Measurements from ENCODE around the gene POMC. TPM values are rescaled to one million over a fixed set of nuclear protein-coding genes. Genes with fewer than 3 reads are reported as not detected.

The POMC gene
- total and polyA plus RNA-seq, 2 of the 4 experiments (the other 2 are of a cell fraction), result 0.17 TPM; not detected in 1

GRCh38 chr2:25132299-25132635 is 36.1 kb downstream of the POMC start:
- H3K36me3 ChIP-seq (ENCODE audit: control insufficient read depth, insufficient read depth, low read length), result no peaks in the 10 kb centered on the region
- peak overlapping the region; percentile 27 for H2AFZ ChIP-seq (replicated peaks; ENCODE audit: low read length, poor library complexity)
- no CpG with 5 or more reads among the region's 9 CpGs for WGBS, 2 experiments (ENCODE audit: extremely low coverage in 2 of 2, insufficient read length in 1 of 2)
- H3K4me3 ChIP-seq (ENCODE audit: insufficient read depth, low read depth, low read length), result no peak overlapping the region
- no peak overlapping the region for H2BK20ac ChIP-seq (ENCODE audit: low read depth, low read length)
- H3K4me1 ChIP-seq (ENCODE audit: control insufficient read depth, insufficient read depth, low read length), result peaks cover 1% of the 10 kb centered on the region; the same call in 1 of the 2 replicates
- no peak overlapping the region for H2BK5ac ChIP-seq (ENCODE audit: low read depth, low read length, poor library complexity, severe bottlenecking)
- no peak overlapping the region for H3K4me2 ChIP-seq (ENCODE audit: low read depth, low read length)
- no peaks in the 10 kb centered on the region for H4K20me1 ChIP-seq (ENCODE audit: insufficient read depth, low read length)
- H4K5ac ChIP-seq (ENCODE audit: low read depth, low read length), result no peak overlapping the region
- no peak overlapping the region for H3K56ac ChIP-seq (ENCODE audit: extremely low read depth, insufficient read depth, low read length)
- no TSS peak for BruUV-seq (replicated peaks)
- intact Hi-C loops (cut with micrococcal nuclease) (no loop called here), dilution Hi-C loops (cut with HindIII; ENCODE audit: low sequenced_read_pairs, unreplicated experiment) (no loop called here), in situ Hi-C loops (cut with MboI; ENCODE audit: low sequenced_read_pairs) (loop anchor here (5.0 to 25.0 kb wide), 3 partner anchors 150 to 720 kb away; no protein-coding TSS in a partner anchor)
- no peak overlapping the region for H3K23ac ChIP-seq (ENCODE audit: low read depth, low read length)
- no peaks in the 10 kb centered on the region for H3K9me3 ChIP-seq (ENCODE audit: control insufficient read depth, insufficient read depth, low read length)
- H3K4ac ChIP-seq (ENCODE audit: low read depth, low read length), result no peak overlapping the region
- no peak overlapping the region for H4K91ac ChIP-seq (ENCODE audit: insufficient read depth, low read depth, low read length)
- H3K9me1 ChIP-seq (ENCODE audit: insufficient read depth, low read length), result no peaks in the 10 kb centered on the region
- no peak overlapping the region for H2AK9ac ChIP-seq (replicated peaks; ENCODE audit: low read depth, low read length, poor library complexity)
- no peak overlapping the region for H4K8ac ChIP-seq (ENCODE audit: low read depth in 2 of 2, low read length in 2 of 2)
- no peak for TF ChIP-seq USF2 (IDR thresholded peaks at IDR 0.05; ENCODE audit: low read depth, low read length)
- TF ChIP-seq MAZ (IDR thresholded peaks at IDR 0.05; ENCODE audit: borderline replicate concordance, low read depth, low read length), result no peak
- TF ChIP-seq CTCF (conservative IDR thresholded peaks at IDR 0.05; ENCODE audit: low read depth, low read length), result no peak
- TF ChIP-seq POLR2A (IDR thresholded peaks at IDR 0.05; ENCODE audit: low read depth, low read length), result no peak
- no peak overlapping the region for H3K18ac ChIP-seq (ENCODE audit: low read depth, low read length)
- H2BK15ac ChIP-seq (ENCODE audit: low read depth, low read length), result no peak overlapping the region
- H3K27ac ChIP-seq (ENCODE audit: insufficient read depth, low read length), result no peak overlapping the region
- ATAC-seq (ENCODE audit: low read depth) (no peak), DNase-seq (no peak)
- H2AK5ac ChIP-seq (ENCODE audit: low read depth, low read length), result no peak overlapping the region
- H2BK120ac ChIP-seq (ENCODE audit: low read depth, low read length), result no peak overlapping the region
- POLR2A ChIA-PET (ENCODE audit: unreplicated experiment), result no interaction called here
- H3K9ac ChIP-seq (ENCODE audit: low read depth, low read length), result no peak overlapping the region
- H3K27me3 ChIP-seq (ENCODE audit: control insufficient read depth, insufficient read depth, low read length), result peaks cover 6% of the 10 kb centered on the region
- no peak overlapping the region for H3K14ac ChIP-seq (replicated peaks; ENCODE audit: low read depth, low read length)
- H3K79me1 ChIP-seq (ENCODE audit: low read depth in 1 of 2, low read length in 2 of 2), result no peaks in the 10 kb centered on the region
- CTCF ChIA-PET, result no interaction called here
